ENCODE data around the gene MAN1A1. TPM values are rescaled to one million over a fixed set of nuclear protein-coding genes. Genes with fewer than 3 reads are reported as not detected.

The MAN1A1 gene
- total and polyA plus RNA-seq, 2 of the 4 experiments (the other 2 are of a cell fraction), result 5.9 to 6.4 TPM

GRCh38 chr6:119317007-119317406, 32.6 kb downstream of the MAN1A1 start:
- Histone ChIP-seq H3K4me1 (ENCODE audit: control insufficient read depth, insufficient read depth, low read length) (no peaks in the 10 kb centered on the region), H2BK20ac (ENCODE audit: low read depth, low read length) (no peak overlapping the region), H3K27ac (ENCODE audit: insufficient read depth, low read length) (no peak overlapping the region), H4K20me1 (ENCODE audit: insufficient read depth, low read length) (no peaks in the 10 kb centered on the region), H3K4ac (ENCODE audit: low read depth, low read length) (no peak overlapping the region), H4K5ac (ENCODE audit: low read depth, low read length) (no peak overlapping the region), H2AFZ (replicated peaks; ENCODE audit: low read length, poor library complexity) (no peak overlapping the region), H4K8ac (ENCODE audit: low read depth in 2 of 2, low read length in 2 of 2) (no peak overlapping the region), H4K91ac (ENCODE audit: insufficient read depth, low read depth, low read length) (no peak overlapping the region), H2AK5ac (ENCODE audit: low read depth, low read length) (no peak overlapping the region), H3K79me1 (ENCODE audit: low read depth in 1 of 2, low read length in 2 of 2) (no peaks in the 10 kb centered on the region; a peak in 1 of 4 replicates), H3K9ac (ENCODE audit: low read depth, low read length) (no peak overlapping the region), H3K9me3 (ENCODE audit: control insufficient read depth, insufficient read depth, low read length) (no peaks in the 10 kb centered on the region), H2BK5ac (ENCODE audit: low read depth, low read length, poor library complexity, severe bottlenecking) (no peak overlapping the region), H3K9me1 (ENCODE audit: insufficient read depth, low read length) (peaks cover 5% of the 10 kb centered on the region; the same call in 1 of the 2 replicates), H2BK120ac (ENCODE audit: low read depth, low read length) (no peak overlapping the region), H3K18ac (ENCODE audit: low read depth, low read length) (no peak overlapping the region), H2AK9ac (replicated peaks; ENCODE audit: low read depth, low read length, poor library complexity) (no peak overlapping the region), H3K4me2 (ENCODE audit: low read depth, low read length) (no peak overlapping the region), H2BK15ac (ENCODE audit: low read depth, low read length) (no peak overlapping the region), H3K27me3 (ENCODE audit: control insufficient read depth, insufficient read depth, low read length) (no peaks in the 10 kb centered on the region), H3K56ac (ENCODE audit: extremely low read depth, insufficient read depth, low read length) (no peak overlapping the region), H3K4me3 (ENCODE audit: insufficient read depth, low read depth, low read length) (no peak overlapping the region), H3K23ac (ENCODE audit: low read depth, low read length) (no peak overlapping the region), H3K14ac (replicated peaks; ENCODE audit: low read depth, low read length) (no peak overlapping the region), H3K36me3 (ENCODE audit: control insufficient read depth, insufficient read depth, low read length) (no peaks in the 10 kb centered on the region)
- no peak for TF ChIP-seq MAFK (IDR thresholded peaks at IDR 0.05; ENCODE audit: low read depth, low read length)
- TF ChIP-seq BHLHE40 (IDR thresholded peaks at IDR 0.05; ENCODE audit: low read depth, low read length), result no peak
- TF ChIP-seq USF2 (IDR thresholded peaks at IDR 0.05; ENCODE audit: low read depth, low read length), result no peak
- TF ChIP-seq NFE2L2 (IDR thresholded peaks at IDR 0.05; ENCODE audit: low read depth, low read length), result no peak
- TF ChIP-seq RCOR1 (IDR thresholded peaks at IDR 0.05; ENCODE audit: insufficient replicate concordance, low read length), result no peak
- TF ChIP-seq RAD21 (IDR thresholded peaks at IDR 0.05; ENCODE audit: low read length), result no peak
- no peak for TF ChIP-seq ELK1 (IDR thresholded peaks at IDR 0.05; ENCODE audit: borderline replicate concordance, low read depth, low read length)
- no peak for TF ChIP-seq MXI1 (IDR thresholded peaks at IDR 0.05; ENCODE audit: borderline replicate concordance, low read depth, low read length)
- TF ChIP-seq CTCF (conservative IDR thresholded peaks at IDR 0.05; ENCODE audit: low read depth, low read length), result no peak
- no peak for TF ChIP-seq RFX5 (IDR thresholded peaks at IDR 0.05; ENCODE audit: low read depth, low read length)
- no peak for TF ChIP-seq FOS (IDR thresholded peaks at IDR 0.05; ENCODE audit: low read depth, low read length)
- no peak for TF ChIP-seq CEBPB (IDR thresholded peaks at IDR 0.05; ENCODE audit: low read depth, low read length)
- no peak for TF ChIP-seq CHD1 (IDR thresholded peaks at IDR 0.05; ENCODE audit: low read depth, low read length)
- TF ChIP-seq SMC3 (IDR thresholded peaks at IDR 0.05; ENCODE audit: low read depth, low read length), result no peak
- no peak for TF ChIP-seq MAZ (IDR thresholded peaks at IDR 0.05; ENCODE audit: borderline replicate concordance, low read depth, low read length)
- no peak for TF ChIP-seq POLR2A (IDR thresholded peaks at IDR 0.05; ENCODE audit: low read depth, low read length)
- no CpG with 5 or more reads among the region's 4 CpGs for WGBS, 2 experiments (ENCODE audit: extremely low coverage in 2 of 2, insufficient read length in 1 of 2)
- ChIA-PET POLR2A (ENCODE audit: unreplicated experiment) (no interaction called here), CTCF (no interaction called here)
- no peak for DNase-seq
- intact Hi-C loops (cut with micrococcal nuclease) (no loop called here), in situ Hi-C loops (cut with MboI; ENCODE audit: low sequenced_read_pairs) (no loop called here), dilution Hi-C loops (cut with HindIII; ENCODE audit: low sequenced_read_pairs, unreplicated experiment) (no loop called here)
- BruUV-seq (replicated peaks), result no TSS peak
- ATAC-seq (ENCODE audit: low read depth), result no peak
